Measurements from ENCODE around the gene DHRS2. TPM values are rescaled to one million over a fixed set of nuclear protein-coding genes. Genes with fewer than 3 reads are reported as not detected.

DHRS2 gene
- total and polyA plus RNA-seq, 2 of the 13 experiments (the other 11 are each of a cell fraction or from before 2014, with no cell fraction given), result 1,621 to 3,021 TPM

DNA sequence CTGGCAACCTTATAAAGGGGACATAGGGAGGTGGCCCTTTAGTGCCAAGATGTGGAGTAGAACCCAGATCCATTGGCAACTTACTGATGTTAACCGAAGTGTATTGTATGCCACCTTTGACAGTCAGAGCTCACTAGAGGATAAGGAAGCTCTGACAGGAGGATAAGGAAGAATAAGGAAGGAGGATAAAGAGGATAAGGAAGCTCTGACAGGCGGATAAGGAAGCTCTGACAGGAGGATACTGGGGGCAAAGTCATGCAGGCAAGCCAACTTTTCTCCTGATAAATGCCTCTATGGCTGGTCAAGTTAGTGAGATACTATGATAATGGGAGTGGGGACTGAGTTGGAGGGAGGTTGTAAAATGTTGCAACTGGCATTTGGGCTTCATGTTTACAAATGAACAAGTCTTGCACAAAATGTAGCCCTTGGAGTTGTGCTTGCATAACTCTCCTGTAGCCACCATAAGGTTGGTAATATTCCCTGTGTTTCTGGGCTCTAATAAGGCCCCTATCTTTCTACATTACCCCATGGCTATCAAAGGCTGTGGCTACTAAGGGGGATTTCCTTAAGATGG, 17.7 kb upstream of the DHRS2 start (continued):
- TF ChIP-seq ZNF468 (CRISPR knock-in tag; IDR thresholded peaks at IDR 0.05) (no peak), ZNF274 (CRISPR knock-in tag; IDR thresholded peaks at IDR 0.05) (no peak), PCBP1 (IDR thresholded peaks at IDR 0.05; ENCODE audit: borderline replicate concordance, low read depth, low read length) (no peak), HNF4A (CRISPR knock-in tag; IDR thresholded peaks at IDR 0.05) (peak; percentile 67), MEF2D (CRISPR knock-in tag; IDR thresholded peaks at IDR 0.05) (no peak), MAFF (IDR thresholded peaks at IDR 0.05; ENCODE audit: low read depth, low read length) (no peak), ZNF441 (CRISPR knock-in tag; IDR thresholded peaks at IDR 0.05; ENCODE audit: borderline replicate concordance) (no peak), ZNF709 (CRISPR knock-in tag; IDR thresholded peaks at IDR 0.05) (no peak), ZNF850 (CRISPR knock-in tag; conservative IDR thresholded peaks at IDR 0.05) (no peak), RBFOX2 (IDR thresholded peaks at IDR 0.05; ENCODE audit: low read depth, low read length) (no peak), SMAD9 (CRISPR knock-in tag; IDR thresholded peaks at IDR 0.05) (no peak), GATA4 (IDR thresholded peaks at IDR 0.05; ENCODE audit: borderline replicate concordance, low read depth) (no peak), ZMYM4 (CRISPR knock-in tag; IDR thresholded peaks at IDR 0.05) (peak; percentile 58; the same call in 1 of the 2 replicates), ZNF780A (CRISPR knock-in tag; IDR thresholded peaks at IDR 0.05) (no peak), SYNCRIP (IDR thresholded peaks at IDR 0.05; ENCODE audit: insufficient read depth, low read depth, low read length) (no peak), ELF1 (CRISPR knock-in tag; IDR thresholded peaks at IDR 0.05) (no peak), IRF2 (CRISPR knock-in tag; IDR thresholded peaks at IDR 0.05) (no peak)
- TF ChIP-seq, protein P1, sequence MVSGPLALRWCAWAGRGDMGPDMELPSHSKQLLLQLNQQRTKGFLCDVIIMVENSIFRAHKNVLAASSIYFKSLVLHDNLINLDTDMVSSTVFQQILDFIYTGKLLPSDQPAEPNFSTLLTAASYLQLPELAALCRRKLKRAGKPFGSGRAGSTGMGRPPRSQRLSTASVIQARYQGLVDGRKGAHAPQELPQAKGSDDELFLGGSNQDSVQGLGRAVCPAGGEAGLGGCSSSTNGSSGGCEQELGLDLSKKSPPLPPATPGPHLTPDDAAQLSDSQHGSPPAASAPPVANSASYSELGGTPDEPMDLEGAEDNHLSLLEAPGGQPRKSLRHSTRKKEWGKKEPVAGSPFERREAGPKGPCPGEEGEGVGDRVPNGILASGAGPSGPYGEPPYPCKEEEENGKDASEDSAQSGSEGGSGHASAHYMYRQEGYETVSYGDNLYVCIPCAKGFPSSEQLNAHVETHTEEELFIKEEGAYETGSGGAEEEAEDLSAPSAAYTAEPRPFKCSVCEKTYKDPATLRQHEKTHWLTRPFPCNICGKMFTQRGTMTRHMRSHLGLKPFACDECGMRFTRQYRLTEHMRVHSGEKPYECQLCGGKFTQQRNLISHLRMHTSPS (CRISPR knock-in tag; IDR thresholded peaks at IDR 0.05; ENCODE audit: low read depth), result no peak
- TF ChIP-seq, protein P2, sequence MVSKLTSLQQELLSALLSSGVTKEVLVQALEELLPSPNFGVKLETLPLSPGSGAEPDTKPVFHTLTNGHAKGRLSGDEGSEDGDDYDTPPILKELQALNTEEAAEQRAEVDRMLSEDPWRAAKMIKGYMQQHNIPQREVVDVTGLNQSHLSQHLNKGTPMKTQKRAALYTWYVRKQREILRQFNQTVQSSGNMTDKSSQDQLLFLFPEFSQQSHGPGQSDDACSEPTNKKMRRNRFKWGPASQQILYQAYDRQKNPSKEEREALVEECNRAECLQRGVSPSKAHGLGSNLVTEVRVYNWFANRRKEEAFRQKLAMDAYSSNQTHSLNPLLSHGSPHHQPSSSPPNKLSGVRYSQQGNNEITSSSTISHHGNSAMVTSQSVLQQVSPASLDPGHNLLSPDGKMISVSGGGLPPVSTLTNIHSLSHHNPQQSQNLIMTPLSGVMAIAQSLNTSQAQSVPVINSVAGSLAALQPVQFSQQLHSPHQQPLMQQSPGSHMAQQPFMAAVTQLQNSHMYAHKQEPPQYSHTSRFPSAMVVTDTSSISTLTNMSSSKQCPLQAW (CRISPR knock-in tag; IDR thresholded peaks at IDR 0.05), result no peak
- TF ChIP-seq, protein P3, sequence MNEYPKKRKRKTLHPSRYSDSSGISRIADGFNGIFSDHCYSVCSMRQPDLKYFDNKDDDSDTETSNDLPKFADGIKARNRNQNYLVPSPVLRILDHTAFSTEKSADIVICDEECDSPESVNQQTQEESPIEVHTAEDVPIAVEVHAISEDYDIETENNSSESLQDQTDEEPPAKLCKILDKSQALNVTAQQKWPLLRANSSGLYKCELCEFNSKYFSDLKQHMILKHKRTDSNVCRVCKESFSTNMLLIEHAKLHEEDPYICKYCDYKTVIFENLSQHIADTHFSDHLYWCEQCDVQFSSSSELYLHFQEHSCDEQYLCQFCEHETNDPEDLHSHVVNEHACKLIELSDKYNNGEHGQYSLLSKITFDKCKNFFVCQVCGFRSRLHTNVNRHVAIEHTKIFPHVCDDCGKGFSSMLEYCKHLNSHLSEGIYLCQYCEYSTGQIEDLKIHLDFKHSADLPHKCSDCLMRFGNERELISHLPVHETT (CRISPR knock-in tag; conservative IDR thresholded peaks at IDR 0.05), result no peak
- TF ChIP-seq, protein P4, sequence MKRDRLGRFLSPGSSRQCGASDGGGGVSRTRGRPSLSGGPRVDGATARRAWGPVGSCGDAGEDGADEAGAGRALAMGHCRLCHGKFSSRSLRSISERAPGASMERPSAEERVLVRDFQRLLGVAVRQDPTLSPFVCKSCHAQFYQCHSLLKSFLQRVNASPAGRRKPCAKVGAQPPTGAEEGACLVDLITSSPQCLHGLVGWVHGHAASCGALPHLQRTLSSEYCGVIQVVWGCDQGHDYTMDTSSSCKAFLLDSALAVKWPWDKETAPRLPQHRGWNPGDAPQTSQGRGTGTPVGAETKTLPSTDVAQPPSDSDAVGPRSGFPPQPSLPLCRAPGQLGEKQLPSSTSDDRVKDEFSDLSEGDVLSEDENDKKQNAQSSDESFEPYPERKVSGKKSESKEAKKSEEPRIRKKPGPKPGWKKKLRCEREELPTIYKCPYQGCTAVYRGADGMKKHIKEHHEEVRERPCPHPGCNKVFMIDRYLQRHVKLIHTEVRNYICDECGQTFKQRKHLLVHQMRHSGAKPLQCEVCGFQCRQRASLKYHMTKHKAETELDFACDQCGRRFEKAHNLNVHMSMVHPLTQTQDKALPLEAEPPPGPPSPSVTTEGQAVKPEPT (CRISPR knock-in tag; IDR thresholded peaks at IDR 0.05; ENCODE audit: low read depth), result no peak
- TF ChIP-seq, protein P5, sequence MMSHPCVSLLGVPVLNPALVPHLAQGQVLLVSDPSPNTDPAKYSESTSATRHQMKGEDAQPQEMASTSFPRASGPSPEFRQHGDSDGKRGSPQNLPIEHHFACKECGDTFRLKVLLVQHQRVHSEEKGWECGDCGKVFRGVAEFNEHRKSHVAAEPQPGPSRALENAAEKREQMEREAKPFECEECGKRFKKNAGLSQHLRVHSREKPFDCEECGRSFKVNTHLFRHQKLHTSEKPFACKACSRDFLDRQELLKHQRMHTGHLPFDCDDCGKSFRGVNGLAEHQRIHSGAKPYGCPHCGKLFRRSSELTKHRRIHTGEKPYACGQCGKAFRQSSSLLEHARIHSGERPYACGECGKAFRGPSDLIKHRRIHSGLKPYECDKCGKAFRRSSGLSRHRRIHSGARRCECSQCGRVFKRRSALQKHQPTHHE (CRISPR knock-in tag; IDR thresholded peaks at IDR 0.05; ENCODE audit: borderline replicate concordance), result no peak

Measured in HepG2 (cell line).